ENCODE measurements around the gene CEP44.
"Not testable (repeated sequence)": the region's sequence is repeated elsewhere in the genome, so short reads cannot be mapped to it uniquely, and the experiment has no call there.

CEP44 gene

GRCh38 chr4:174283507-174284471, at the start of gene CEP44, which contains the start of gene FBXO8:
Gene CEP44 (plus strand): TSS chr4:174283911. CDS start chr4:174299122, 15,211 bp downstream.
Gene FBXO8 (minus strand): TSS chr4:174283667. CDS start chr4:174263092, 20,575 bp downstream.
- peak; percentile 90 for DNase-seq (ENCODE audit: low spot score)

- DNase-seq (ENCODE audit: low spot score), result no peak
These were observed 47.4 kb upstream of the CEP44 start for GRCh38 chr4:174236359-174236758.

- DNase-seq (ENCODE audit: low spot score), result no peak
These were observed 42.5 kb upstream of the CEP44 start for GRCh38 chr4:174241162-174241561.

GRCh38 chr4:174244441-174244840, 39.3 kb upstream of the CEP44 start:
- no peak for DNase-seq (ENCODE audit: low spot score)

GRCh38 chr4:174245714-174246113, 38.0 kb upstream of the CEP44 start:
- no peak for DNase-seq (ENCODE audit: low spot score)

GRCh38 chr4:174248407-174248806, 35.3 kb upstream of the CEP44 start:
- no peak for DNase-seq (ENCODE audit: low spot score)

- DNase-seq (ENCODE audit: low spot score), result no peak
These were observed 31.3 kb upstream of the CEP44 start for GRCh38 chr4:174252412-174252811.

GRCh38 chr4:174254613-174255012, 29.1 kb upstream of the CEP44 start:
- DNase-seq (ENCODE audit: low spot score), result no peak

- DNase-seq (ENCODE audit: low spot score), result no peak
These were observed 28.3 kb upstream of the CEP44 start for GRCh38 chr4:174255374-174255773.

GRCh38 chr4:174255786-174256185, 27.9 kb upstream of the CEP44 start:
- DNase-seq (ENCODE audit: low spot score), result peak; percentile 49

GRCh38 chr4:174256277-174256713, 27.4 kb upstream of the CEP44 start:
- DNase-seq (ENCODE audit: low spot score), result peak; percentile 55

GRCh38 chr4:174259580-174259979, 24.1 kb upstream of the CEP44 start:
- DNase-seq (ENCODE audit: low spot score), result no peak

GRCh38 chr4:174260099-174260498, 23.6 kb upstream of the CEP44 start:
- DNase-seq (ENCODE audit: low spot score), result no peak

- not testable (repeated sequence) for DNase-seq (ENCODE audit: low spot score)
These were observed 22.3 kb upstream of the CEP44 start for GRCh38 chr4:174261432-174261831.

- DNase-seq (ENCODE audit: low spot score), result no peak
These were observed 20.9 kb upstream of the CEP44 start for GRCh38 chr4:174262624-174263444.

GRCh38 chr4:174263445-174263736, 20.3 kb upstream of the CEP44 start:
- no peak for DNase-seq (ENCODE audit: low spot score)

- DNase-seq (ENCODE audit: low spot score), result no peak
These were observed 17.8 kb upstream of the CEP44 start for GRCh38 chr4:174265916-174266315.

GRCh38 chr4:174266416-174266815, 17.3 kb upstream of the CEP44 start:
- DNase-seq (ENCODE audit: low spot score), result no peak

GRCh38 chr4:174273930-174274329, 9.8 kb upstream of the CEP44 start:
- DNase-seq (ENCODE audit: low spot score), result no peak

GRCh38 chr4:174274436-174274835, 9.3 kb upstream of the CEP44 start:
- DNase-seq (ENCODE audit: low spot score), result no peak

- DNase-seq (ENCODE audit: low spot score), result no peak
These were observed 8.6 kb upstream of the CEP44 start for GRCh38 chr4:174275101-174275500.

- DNase-seq (ENCODE audit: low spot score), result no peak
These were observed 6.3 kb upstream of the CEP44 start for GRCh38 chr4:174277433-174277832.

GRCh38 chr4:174278467-174278866, 5.2 kb upstream of the CEP44 start:
- no peak for DNase-seq (ENCODE audit: low spot score)

All from hematopoietic multipotent progenitor cell treated with erythropoietin and hydrocortisone succinate and interleukin-3 and kit ligand, for 17 days (in vitro differentiated cells).